Measurements from ENCODE around the gene LRRTM4. TPM values are rescaled to one million over a fixed set of nuclear protein-coding genes. Genes with fewer than 3 reads are reported as not detected.

LRRTM4 gene
- total and polyA plus RNA-seq, 8 donors, result 0.38 to 3.3 (median 2.0) TPM

GRCh38 chr2:77397763-77398162, 124.4 kb downstream of the LRRTM4 start:
- ATAC-seq, result no peak
- intact Hi-C loops (cut with DNase I), result no loop called here

GRCh38 chr2:77395011-77395410, 127.2 kb downstream of the LRRTM4 start:
- DNase-seq (no peak), ATAC-seq (no peak)
- no peaks in the 10 kb centered on the region for H3K4me1 ChIP-seq
- TF ChIP-seq CTCF (IDR thresholded peaks at IDR 0.05), result no peak
- no peaks in the 10 kb centered on the region for H3K36me3 ChIP-seq
- intact Hi-C loops (cut with DNase I), result no loop called here
- H3K27ac ChIP-seq, result no peak overlapping the region
- no peak overlapping the region for H3K4me3 ChIP-seq
- no peaks in the 10 kb centered on the region for H3K9me3 ChIP-seq
- H3K27me3 ChIP-seq, result no peaks in the 10 kb centered on the region

More at GRCh38 chr2:77397763-77398162, 124.4 kb downstream of the LRRTM4 start:
- Histone ChIP-seq H3K27ac (no peak overlapping the region), H3K4me3 (no peak overlapping the region), H3K27me3 (no peaks in the 10 kb centered on the region), H3K4me1 (no peaks in the 10 kb centered on the region), H3K36me3 (no peaks in the 10 kb centered on the region), H3K9me3 (no peaks in the 10 kb centered on the region)
- TF ChIP-seq CTCF (IDR thresholded peaks at IDR 0.05), result no peak
- DNase-seq, result no peak

- Histone ChIP-seq H3K4me1 (no peaks in the 10 kb centered on the region), H3K36me3 (no peaks in the 10 kb centered on the region), H3K27ac (no peak overlapping the region), H3K4me3 (no peak overlapping the region), H3K27me3 (no peaks in the 10 kb centered on the region), H3K9me3 (no peaks in the 10 kb centered on the region)
- intact Hi-C loops (cut with DNase I), result no loop called here
- no peak for DNase-seq
- TF ChIP-seq CTCF (IDR thresholded peaks at IDR 0.05), result no peak
- no peak for ATAC-seq
Observed at GRCh38 chr2:77391119-77391518, 131.1 kb downstream of the LRRTM4 start.

GRCh38 chr2:77387324-77387723, 134.9 kb downstream of the LRRTM4 start:
- Histone ChIP-seq H3K4me3 (no peak overlapping the region), H3K4me1 (no peaks in the 10 kb centered on the region), H3K27ac (no peak overlapping the region), H3K27me3 (no peaks in the 10 kb centered on the region), H3K9me3 (no peaks in the 10 kb centered on the region), H3K36me3 (no peaks in the 10 kb centered on the region)
- DNase-seq (no peak), ATAC-seq (no peak)
- no peak for TF ChIP-seq CTCF (IDR thresholded peaks at IDR 0.05)
- intact Hi-C loops (cut with DNase I), result no loop called here

- intact Hi-C loops (cut with DNase I), result no loop called here
- ATAC-seq, result no peak
- no peak for TF ChIP-seq CTCF (IDR thresholded peaks at IDR 0.05)
- H3K4me3 ChIP-seq, result no peak overlapping the region
- H3K4me1 ChIP-seq, result no peaks in the 10 kb centered on the region
- H3K27ac ChIP-seq, result no peak overlapping the region
- H3K27me3 ChIP-seq, result no peaks in the 10 kb centered on the region
- H3K36me3 ChIP-seq, result no peaks in the 10 kb centered on the region
- peak in 2 of 4 donors; percentile 36 to 60 for DNase-seq
- H3K9me3 ChIP-seq, result no peaks in the 10 kb centered on the region
Observed at GRCh38 chr2:77372636-77373035, 149.5 kb downstream of the LRRTM4 start.

Data from left lung (tissue), 10 donors.